ENCODE data around the gene LRRC37A3. TPM values are rescaled to one million over a fixed set of nuclear protein-coding genes. Genes with fewer than 3 reads are reported as not detected.

The LRRC37A3 gene
- 2.7 and 3.0 TPM in 2 replicates for total RNA-seq

DNA sequence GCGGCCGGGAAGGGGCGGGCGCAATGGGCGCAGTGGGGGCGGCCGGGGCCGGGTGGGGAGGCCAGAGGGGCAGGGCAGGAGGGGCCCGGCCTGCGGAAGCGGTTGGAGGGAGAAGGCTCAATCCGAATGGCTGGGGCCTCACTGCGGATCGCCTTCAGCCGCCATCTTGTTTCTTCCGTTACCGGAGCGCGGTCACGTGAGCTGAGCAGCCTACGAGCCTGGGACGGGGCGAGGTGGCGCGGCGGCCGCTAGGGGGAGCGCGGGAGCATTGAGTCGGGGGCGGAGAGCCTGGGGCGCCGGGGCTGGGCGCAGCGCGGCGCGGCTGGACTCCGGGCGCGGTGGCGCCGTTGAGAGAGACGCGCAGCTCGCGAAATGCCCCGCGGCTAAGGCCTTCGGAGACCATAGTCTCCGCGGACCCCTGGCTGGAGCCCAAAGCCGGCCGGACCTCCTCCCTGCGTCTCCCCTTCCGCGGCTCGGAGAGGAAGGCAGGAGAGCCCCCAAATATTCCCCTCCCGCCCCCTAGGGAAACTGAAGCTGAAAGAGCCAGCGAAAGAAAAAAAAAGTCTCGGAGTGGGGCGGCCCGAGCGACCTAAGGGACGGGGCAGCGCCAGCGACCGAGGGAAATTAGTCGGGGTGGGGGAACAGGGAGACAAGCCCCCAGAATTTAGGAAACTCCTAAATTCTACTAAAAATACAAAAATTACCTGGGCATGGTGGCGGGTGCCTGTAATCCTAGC, at the start of gene LRRC37A3:
LRRC37A3 (minus strand) TSS at position 190 of the 737 bp plus-strand sequence. CDS start 22,221 bp downstream, outside the sequence.

Other genes with a start within 250 kb of the LRRC37A3 start
- 28.4 and 28.5 TPM in 2 replicates for gene GNA13, start 137.3 kb upstream of the LRRC37A3 start, total RNA-seq
- 0.86 and 2.0 TPM in 2 replicates for gene RGS9, start 217.9 kb upstream of the LRRC37A3 start, total RNA-seq

Measured in hair follicular keratinocyte (primary cell).